ENCODE results near the gene CERCAM.

- TF ChIP-seq POLR2A (IDR thresholded peaks at IDR 0.05) (no peak), CTCF (IDR thresholded peaks at IDR 0.05) (no peak), EP300 (IDR thresholded peaks at IDR 0.05) (no peak)
Measured at GRCh38 chr9:128405077-128405779, 15.4 kb upstream of the CERCAM start.

Data from suprapubic skin (tissue), 3 donors.